ENCODE measurements around the gene EEFSEC.

GRCh38 chr3:128455116-128455515 is 301.8 kb downstream of the EEFSEC start:
- TF ChIP-seq CTCF (IDR thresholded peaks at IDR 0.05), result no peak
- no peak for TF ChIP-seq EZH2phosphoT487 (IDR thresholded peaks at IDR 0.05)
- TF ChIP-seq EZH2 (IDR thresholded peaks at IDR 0.05), result no peak
